Gastroesophageal sphincter (tissue), 4 donors: Measurements from ENCODE around the gene PTPN21. TPM values are rescaled to one million over a fixed set of nuclear protein-coding genes. Genes with fewer than 3 reads are reported as not detected.

Experiments used
- ATAC-seq: fragments of 150-250 bp; one replicate; pipeline ENCODE4 v1.9.1; 2016; ENCODE audit warnings: mild to moderate bottlenecking, moderate library complexity
- H3K27ac ChIP-seq, 4 donors: fragments of 200-600 bp; sonication (generic) in 3 of 4; 1 replicate in 3 of 4; 2 replicates in 1 of 4; pipeline ENCODE4 v1.5.1; 2016 to 2019
- H3K27me3 ChIP-seq: fragments of 200-600 bp; sonication (generic); one replicate; pipeline ENCODE4 v1.5.1; 2019
- H3K36me3 ChIP-seq, 2 donors: fragments of 200-600 bp; sonication (generic); one replicate each; pipeline ENCODE4 v1.5.1; 2019; ENCODE audit warnings: control low read depth in 1 of 2
- H3K4me1 ChIP-seq, 3 donors: fragments of 200-600 bp; sonication (generic); 1 replicate in 2 of 3; 2 replicates in 1 of 3; pipeline ENCODE4 v1.5.1; 2016 to 2019; ENCODE audit warnings: control low read depth in 2 of 3
- H3K4me3 ChIP-seq, 2 donors: fragments of 200-600 bp; sonication (generic); one replicate each; pipeline ENCODE4 v1.5.1; 2019; ENCODE audit warnings: mild to moderate bottlenecking in 1 of 2, moderate library complexity in 1 of 2
- H3K9me3 ChIP-seq, 3 donors: fragments of 200-600 bp; sonication (generic); one replicate each; pipeline ENCODE4 v1.5.1; 2017 to 2019; ENCODE audit warnings: control low read depth in 2 of 3
- EP300 ChIP-seq: sonication (generic); formaldehyde crosslinking; IDR thresholded peaks from one replicate; pipeline ENCODE4 v1.6.1; 2017; ENCODE audit warnings: antibody characterized with exemption, mild to moderate bottlenecking
- POLR2A ChIP-seq, 2 donors: fragments of 450-650 bp; IDR thresholded peaks; one replicate each; pipeline ENCODE4 v1.6.1; 2017; ENCODE audit warnings: antibody characterized with exemption in 2 of 2, mild to moderate bottlenecking in 2 of 2, moderate library complexity in 1 of 2
- POLR2AphosphoS5 ChIP-seq: sonication (generic); formaldehyde crosslinking; IDR thresholded peaks from one replicate; pipeline ENCODE4 v1.6.1; 2017; ENCODE audit warnings: antibody characterized with exemption
- WGBS, 2 donors: methylation state at CpG; one replicate each; pipeline ENCODE4 v1.1.5; 2018; ENCODE audit warnings: low coverage in 1 of 2; 5-methylcytosine and 5-hydroxymethylcytosine counted together
- total RNA-seq, 4 donors: library from RNA; depleted of rRNA; stranded (reverse); fragments of >200 nt; gene quantifications; one replicate each; pipeline ENCODE4 v1.1.0, GENCODE V29; 2016
- TF ChIP-seq, protein P1 (sequence below), 4 experiments: fragments of 200-600 bp in 2 of 4; fragments of 450-650 bp in 2 of 4; sonication (generic) in 1 of 4; IDR thresholded peaks; one replicate each; pipeline ENCODE4 v1.5.1; 2017 to 2019; ENCODE audit warnings: antibody characterized with exemption in 4 of 4, mild to moderate bottlenecking in 2 of 4, moderate library complexity in 2 of 4

The PTPN21 gene
- total RNA-seq, 4 donors from 2014 or later = 24.4 to 51.8 (median 32.2) TPM

- H3K4me3 ChIP-seq = no peak overlapping the region
- H3K27ac ChIP-seq = no peak overlapping the region
- no peaks in the 10 kb centered on the region for H3K9me3 ChIP-seq
- H3K4me1 ChIP-seq = peaks cover 0 to 7% (median 2%) of the 10 kb centered on the region in 3 donors
- peaks cover 0 to 75% of the 10 kb centered on the region in 2 donors for H3K36me3 ChIP-seq
- ATAC-seq = no peak
- H3K27me3 ChIP-seq = no peaks in the 10 kb centered on the region
- no peak for TF ChIP-seq EP300
- TF ChIP-seq POLR2AphosphoS5 = no peak
- TF ChIP-seq, protein P1, sequence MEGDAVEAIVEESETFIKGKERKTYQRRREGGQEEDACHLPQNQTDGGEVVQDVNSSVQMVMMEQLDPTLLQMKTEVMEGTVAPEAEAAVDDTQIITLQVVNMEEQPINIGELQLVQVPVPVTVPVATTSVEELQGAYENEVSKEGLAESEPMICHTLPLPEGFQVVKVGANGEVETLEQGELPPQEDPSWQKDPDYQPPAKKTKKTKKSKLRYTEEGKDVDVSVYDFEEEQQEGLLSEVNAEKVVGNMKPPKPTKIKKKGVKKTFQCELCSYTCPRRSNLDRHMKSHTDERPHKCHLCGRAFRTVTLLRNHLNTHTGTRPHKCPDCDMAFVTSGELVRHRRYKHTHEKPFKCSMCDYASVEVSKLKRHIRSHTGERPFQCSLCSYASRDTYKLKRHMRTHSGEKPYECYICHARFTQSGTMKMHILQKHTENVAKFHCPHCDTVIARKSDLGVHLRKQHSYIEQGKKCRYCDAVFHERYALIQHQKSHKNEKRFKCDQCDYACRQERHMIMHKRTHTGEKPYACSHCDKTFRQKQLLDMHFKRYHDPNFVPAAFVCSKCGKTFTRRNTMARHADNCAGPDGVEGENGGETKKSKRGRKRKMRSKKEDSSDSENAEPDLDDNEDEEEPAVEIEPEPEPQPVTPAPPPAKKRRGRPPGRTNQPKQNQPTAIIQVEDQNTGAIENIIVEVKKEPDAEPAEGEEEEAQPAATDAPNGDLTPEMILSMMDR (IDR thresholded peaks at IDR 0.05) = no peak
- TF ChIP-seq POLR2A (IDR thresholded peaks at IDR 0.05) = no peak
- 79 to 80% methylated on average over 2 to 5 of the region's 6 CpGs for WGBS, 2 donors
Measured at GRCh38 chr14:88493392-88494185, 61.2 kb downstream of the PTPN21 start.

DNA sequence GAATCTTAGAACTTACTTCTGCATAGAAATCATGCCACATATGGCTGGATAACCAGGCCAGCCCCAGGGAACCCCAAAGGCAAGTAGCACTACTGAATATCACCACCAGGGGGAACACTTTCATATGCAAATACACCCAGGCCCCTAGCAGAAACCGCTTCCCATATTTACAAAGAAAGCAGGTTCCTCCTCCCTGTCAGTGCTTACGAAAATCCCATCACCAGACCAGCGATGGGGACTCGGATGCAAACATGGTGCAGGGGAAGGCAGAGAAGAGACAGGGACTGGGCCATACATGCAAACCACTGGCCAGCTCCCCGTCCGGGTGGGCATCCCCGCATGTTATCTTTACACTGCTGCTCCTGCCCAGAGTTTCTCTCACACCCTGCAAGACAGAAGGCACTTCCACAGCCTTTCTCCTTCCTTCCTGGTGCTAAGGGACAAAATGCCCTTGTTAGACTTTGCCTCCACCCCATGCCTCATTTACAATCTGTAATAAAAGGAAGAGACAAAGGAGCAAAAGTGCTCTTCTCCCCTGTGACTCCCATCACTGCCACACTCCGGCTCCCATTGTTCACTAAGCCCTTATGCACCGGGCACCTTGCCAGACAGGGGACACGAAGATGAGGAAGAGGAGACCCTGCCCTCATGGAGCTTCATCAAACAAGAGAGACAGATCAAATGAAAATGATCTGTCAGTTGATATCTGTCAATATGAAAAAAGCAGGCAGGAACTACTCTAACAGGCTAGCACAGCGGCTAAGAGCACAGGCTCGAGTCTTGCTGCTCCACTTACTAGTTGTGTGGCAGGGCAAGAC, 62.3 kb downstream of the PTPN21 start:
- peak; percentile 84 for ATAC-seq
- Histone ChIP-seq H3K4me1 (peaks cover 0 to 7% (median 2%) of the 10 kb centered on the region in 3 donors), H3K27me3 (no peaks in the 10 kb centered on the region), H3K4me3 (no peak overlapping the region), H3K9me3 (no peaks in the 10 kb centered on the region), H3K36me3 (peaks cover 0 to 79% of the 10 kb centered on the region in 2 donors), H3K27ac (peak overlapping the region in 2 of 4 donors; percentile 27 to 46)
- 71% methylated on average over 4 of the region's 12 CpGs; no CpG with 5 or more reads in 1 of the 2 donors for WGBS, 2 donors
- no peak for TF ChIP-seq EP300
- TF ChIP-seq POLR2AphosphoS5 = no peak
- TF ChIP-seq, protein P1 (IDR thresholded peaks at IDR 0.05) = peak; percentile 87 to 94 (median 91)

GRCh38 chr14:88490168-88490567, 64.6 kb downstream of the PTPN21 start:
- Histone ChIP-seq H3K36me3 (peaks cover 0 to 67% of the 10 kb centered on the region in 2 donors), H3K4me3 (no peak overlapping the region), H3K27me3 (no peaks in the 10 kb centered on the region), H3K4me1 (peaks cover 0 to 7% (median 2%) of the 10 kb centered on the region in 3 donors), H3K27ac (no peak overlapping the region), H3K9me3 (no peaks in the 10 kb centered on the region)
- ATAC-seq = no peak
- WGBS, 2 donors = 83 to 88% methylated on average over 2 to 5 of the region's 6 CpGs
- no peak for TF ChIP-seq POLR2A (IDR thresholded peaks at IDR 0.05)
- TF ChIP-seq POLR2AphosphoS5 = no peak
- no peak for TF ChIP-seq EP300
- TF ChIP-seq, protein P1 (IDR thresholded peaks at IDR 0.05) = no peak

GRCh38 chr14:88488897-88489296, 65.9 kb downstream of the PTPN21 start:
- Histone ChIP-seq H3K4me1 (peaks cover 0 to 7% (median 2%) of the 10 kb centered on the region in 3 donors), H3K36me3 (peaks cover 0 to 67% of the 10 kb centered on the region in 2 donors), H3K9me3 (no peaks in the 10 kb centered on the region), H3K27me3 (no peaks in the 10 kb centered on the region), H3K4me3 (no peak overlapping the region), H3K27ac (no peak overlapping the region)
- WGBS, 2 donors = 69 to 73% methylated on average over 6 of the region's 6 CpGs
- TF ChIP-seq EP300 (no peak), POLR2A (IDR thresholded peaks at IDR 0.05) (no peak), POLR2AphosphoS5 (no peak)
- TF ChIP-seq, protein P1 (IDR thresholded peaks at IDR 0.05) = no peak
- ATAC-seq = no peak
